Fibroblast of skin of right quadriceps (primary cell): ENCODE measurements around the gene INTS1.

Experiments used
- DNase-seq: peaks from one replicate; pipeline ENCODE4 v3.0.0-alpha.2; 2013

Gene INTS1

GRCh38 chr7:1430056-1430845 lies 73.9 kb downstream of the INTS1 start:
- DNase-seq: no peak

- no peak for DNase-seq
These were observed 75.2 kb downstream of the INTS1 start for GRCh38 chr7:1428941-1429501.

GRCh38 chr7:1427064-1427657 lies 77.0 kb downstream of the INTS1 start:
- no peak for DNase-seq

GRCh38 chr7:1426474-1426873 lies 77.7 kb downstream of the INTS1 start:
- DNase-seq: no peak

- no peak for DNase-seq
These were observed 78.7 kb downstream of the INTS1 start for GRCh38 chr7:1425292-1426136.

- no peak for DNase-seq
These were observed 80.1 kb downstream of the INTS1 start for GRCh38 chr7:1424041-1424440.

GRCh38 chr7:1423264-1423811 lies 80.9 kb downstream of the INTS1 start:
- DNase-seq: no peak

GRCh38 chr7:1422512-1423263 lies 81.5 kb downstream of the INTS1 start:
- no peak for DNase-seq

GRCh38 chr7:1421946-1422345 lies 82.2 kb downstream of the INTS1 start:
- no peak for DNase-seq

GRCh38 chr7:1421020-1421790 lies 83.0 kb downstream of the INTS1 start:
- no peak for DNase-seq
